HCT116 (cell line): Measurements from ENCODE around the gene SYNC. TPM values are rescaled to one million over a fixed set of nuclear protein-coding genes. Genes with fewer than 3 reads are reported as not detected.

ENCODE experiments used
- ATAC-seq: fragments of 200-7000 bp; cut with Tn5 transposase; 2 replicates; pipeline ENCODE4 v1.9.1; 2020; ENCODE audit warnings: mild to moderate bottlenecking, moderate library complexity
- BruUV-seq: library from RNA; stranded (reverse); fragments of 400-500 nt; replicated peaks from 2 replicates; lab custom pipeline; 2021; lab: Mats Ljungman, UMichigan
- CTCF ChIA-PET: fragments of 300-600 bp; sonication (Branson Sonifier 250); formaldehyde crosslinking; loops from one replicate; lab custom pipeline; 2021; ENCODE audit warnings: antibody characterized with exemption; lab: Charles Lee
- POLR2A ChIA-PET: fragments of 300-600, 350-600 bp; sonication (Branson Sonifier 250); formaldehyde crosslinking; loops from one replicate; lab custom pipeline; 2021; ENCODE audit warnings: antibody characterized with exemption; lab: Charles Lee
- RAD21 ChIA-PET, 2 experiments: fragments of 300-600 bp; sonication (Branson Sonifier 250); formaldehyde crosslinking; loops; one replicate each; lab custom pipeline; 2023; ENCODE audit warnings: low total read pairs in 2 of 2; ENCODE audit not compliant: uncharacterized antibody in 2 of 2, unreplicated experiment in 2 of 2, low non-redundant PET in 1 of 2; lab: Charles Lee
- DNase-seq: peaks from one replicate; pipeline ENCODE4 v3.0.0-alpha.2; 2010; ENCODE audit warnings: low read depth, low spot score
- H2AFZ ChIP-seq: fragments of 200-600 bp; shearing (Covaris generic), sonication (generic); 2 replicates; pipeline ENCODE4 v1.6.1; 2017; ENCODE audit warnings: low read depth, mixed run types, mixed read lengths, antibody characterized with exemption, low read length; ENCODE audit not compliant: poor library complexity, severe bottlenecking
- H3K27ac ChIP-seq: 2 replicates; pipeline ENCODE4 v1.5.1; 2012; ENCODE audit warnings: low read depth, low read length
- H3K27me3 ChIP-seq: fragments of 200-600 bp; sonication (generic); 2 replicates; pipeline ENCODE4 v1.6.1; 2016; ENCODE audit warnings: mixed run types, low read length, mixed read lengths; ENCODE audit not compliant: insufficient read depth
- H3K36me3 ChIP-seq, 2 experiments: fragments of 200-500 bp in 1 of 2; fragments of 200-600 bp in 1 of 2; sonication (Bioruptor generic) in 1 of 2; sonication (generic) in 1 of 2; 2 replicates each; pipeline versions ENCODE4 v1.5.1 to v1.6.1; 2014 to 2016; ENCODE audit warnings: low read length in 2 of 2, inconsistent platforms in 1 of 2, mixed read lengths in 1 of 2, mixed run types in 1 of 2; ENCODE audit not compliant: insufficient read depth in 2 of 2, control insufficient read depth in 1 of 2
- H3K4me1 ChIP-seq, 2 experiments: fragments of 200-600 bp in 1 of 2; sonication (generic) in 1 of 2; 2 replicates each; pipeline versions ENCODE4 v1.5.1 to v1.6.1; 2012 to 2017; ENCODE audit warnings: low read length in 2 of 2, inconsistent platforms in 1 of 2, mild to moderate bottlenecking in 1 of 2, mixed read lengths in 1 of 2, mixed run types in 1 of 2, moderate library complexity in 1 of 2; ENCODE audit not compliant: insufficient read depth in 2 of 2, control insufficient read depth in 1 of 2
- H3K4me2 ChIP-seq: fragments of 200-600 bp; sonication (generic); 2 replicates; pipeline ENCODE4 v1.6.1; 2017; ENCODE audit warnings: mixed run types, low read length, mixed read lengths
- H3K4me3 ChIP-seq, 2 experiments: fragments of 200-600 bp in 1 of 2; sonication (generic) in 1 of 2; replicated peaks in 1 of 2; 2 replicates each; pipeline ENCODE4 v1.5.1; 2011 to 2016; ENCODE audit warnings: low read length in 2 of 2, control low read depth in 1 of 2, low read depth in 1 of 2, mild to moderate bottlenecking in 1 of 2, mixed read lengths in 1 of 2, mixed run types in 1 of 2
- H3K79me2 ChIP-seq: fragments of 200-600 bp; sonication (generic); 2 replicates; pipeline ENCODE4 v1.6.1; 2017; ENCODE audit warnings: mild to moderate bottlenecking, mixed run types, low read length, moderate library complexity, mixed read lengths; ENCODE audit not compliant: insufficient read depth
- H3K9ac ChIP-seq: fragments of 200-600 bp; sonication (generic); 2 replicates; pipeline ENCODE4 v1.6.1; 2016; ENCODE audit warnings: low read length, mixed read lengths
- H3K9me2 ChIP-seq: fragments of 200-600 bp; sonication (generic), shearing (Covaris generic); 2 replicates; pipeline ENCODE4 v1.6.1; 2017; ENCODE audit warnings: mixed run types, mild to moderate bottlenecking, moderate library complexity; ENCODE audit not compliant: insufficient read depth
- H3K9me3 ChIP-seq, 2 experiments: fragments of 200-500 bp in 1 of 2; fragments of 200-600 bp in 1 of 2; sonication (Bioruptor generic) in 1 of 2; sonication (generic) in 1 of 2; 2 replicates each; pipeline ENCODE4 v1.6.1; 2014 to 2017; ENCODE audit warnings: low read length in 2 of 2, mixed read lengths in 2 of 2, inconsistent platforms in 1 of 2, low read depth in 1 of 2, mild to moderate bottlenecking in 1 of 2, mixed run types in 1 of 2, moderate library complexity in 1 of 2; ENCODE audit not compliant: control insufficient read depth in 1 of 2, insufficient read depth in 1 of 2
- H4K20me1 ChIP-seq: fragments of 200-600 bp; sonication (generic), shearing (Covaris generic); 2 replicates; pipeline ENCODE4 v1.6.1; 2017; ENCODE audit warnings: mixed run types, mild to moderate bottlenecking, moderate library complexity; ENCODE audit not compliant: insufficient read depth
- CTCF ChIP-seq, 3 experiments: fragments of 200-600 bp in 1 of 3; sonication (generic) in 1 of 3; IDR thresholded peaks in 2 of 3; conservative IDR thresholded peaks in 1 of 3; 2 replicates each; pipeline ENCODE4 v1.5.1; 2012 to 2017; ENCODE audit warnings: low read depth in 2 of 3, low read length in 2 of 3, antibody characterized with exemption in 1 of 3, borderline replicate concordance in 1 of 3, control low read depth in 1 of 3, mild to moderate bottlenecking in 1 of 3, mixed read lengths in 1 of 3, mixed run types in 1 of 3, moderate library complexity in 1 of 3; ENCODE audit not compliant: insufficient read depth in 1 of 3
- EZH2phosphoT487 ChIP-seq: fragments of 200-600 bp; IDR thresholded peaks from 2 replicates; pipeline ENCODE4 v1.6.1; 2018; ENCODE audit warnings: antibody characterized with exemption, borderline replicate concordance
- FOSL1 ChIP-seq: IDR thresholded peaks from 2 replicates; pipeline ENCODE4 v1.6.1; 2012; ENCODE audit warnings: low read depth
- POLR2A ChIP-seq: IDR thresholded peaks from 2 replicates; pipeline ENCODE4 v1.7.0; 2011; ENCODE audit warnings: borderline replicate concordance; ENCODE audit not compliant: insufficient read depth, insufficient read length; ENCODE audit errors: extremely low read depth
- SIN3A ChIP-seq: IDR thresholded peaks from 2 replicates; pipeline ENCODE4 v1.6.1; 2012; ENCODE audit warnings: low read depth
- SP1 ChIP-seq: IDR thresholded peaks from 2 replicates; pipeline ENCODE4 v1.6.1; 2012; ENCODE audit warnings: low read depth
- TCF7L2 ChIP-seq: IDR thresholded peaks from 2 replicates; pipeline ENCODE4 v1.7.0; 2011; ENCODE audit warnings: borderline replicate concordance, inconsistent platforms; ENCODE audit not compliant: insufficient read depth, insufficient read length; ENCODE audit errors: extremely low read depth
- ZNF274 ChIP-seq: fragments of 200-500 bp; sonication (Bioruptor generic); IDR thresholded peaks from 2 replicates; pipeline ENCODE4 v1.6.1; 2014; ENCODE audit warnings: mild to moderate bottlenecking, low read depth, low read length, inconsistent platforms
- intact Hi-C: fragments of 100-400 bp; cut with micrococcal nuclease; formaldehyde crosslinking; loops from 2 replicates; pipeline ENCODE4 v1.10.0; 2022
- total RNA-seq: library from RNA; stranded (reverse); gene quantifications from one replicate; pipeline ENCODE4 v1.2.1, GENCODE V29; 2021; ENCODE audit not compliant: unreplicated experiment
- TF ChIP-seq, protein P1 (sequence below): IDR thresholded peaks from 2 replicates; pipeline ENCODE4 v1.6.1; 2011; ENCODE audit warnings: mild to moderate bottlenecking, low read length, moderate library complexity; ENCODE audit not compliant: insufficient replicate concordance; ENCODE audit errors: extremely low read depth

SYNC gene
- total RNA-seq, 1 experiment from 2014 or later, result 1.3 TPM

DNA sequence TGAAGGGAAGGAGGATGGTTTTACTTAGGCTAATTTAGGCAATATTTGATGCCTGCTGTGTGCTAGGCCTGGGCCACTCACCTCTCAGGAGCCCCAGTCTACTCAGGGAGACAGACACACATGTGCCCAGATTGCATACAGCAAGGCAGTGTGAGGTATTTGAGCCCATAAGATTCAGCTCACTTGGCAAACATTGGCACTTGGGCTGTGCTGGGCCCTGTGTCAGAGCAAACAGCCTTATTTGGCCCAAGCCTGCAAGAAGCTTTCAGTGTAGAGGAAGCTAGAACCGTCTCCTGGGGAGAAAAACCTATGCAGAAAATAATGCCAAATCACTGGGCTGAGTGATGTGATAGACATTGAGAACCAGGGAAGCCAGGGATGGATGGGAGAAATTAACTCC lies 3.9 kb upstream of the SYNC start:
- H3K9me3 ChIP-seq, result no peaks in the 10 kb centered on the region
- intact Hi-C loops, result no loop called here
- H4K20me1 ChIP-seq, result no peaks in the 10 kb centered on the region
- no peak overlapping the region for H3K4me2 ChIP-seq
- no peaks in the 10 kb centered on the region for H3K36me3 ChIP-seq
- H3K4me3 ChIP-seq, result no peak overlapping the region
- CTCF ChIA-PET, result interaction anchor here (0.6 to 1.2 kb wide), 2 partner anchors 67 to 186 kb away, joined by 3 read pairs; no protein-coding TSS in a partner anchor
- H3K4me1 ChIP-seq, result peaks cover 19 to 36% of the 10 kb centered on the region in 2 experiments
- no peaks in the 10 kb centered on the region for H3K79me2 ChIP-seq
- POLR2A ChIA-PET, result no interaction called here
- no TSS peak for BruUV-seq
- RAD21 ChIA-PET, result interaction anchor here in 1 of 2 experiments (0.5 kb wide), 1 partner anchor 88 kb away, joined by 5 read pairs; no protein-coding TSS in a partner anchor
- H2AFZ ChIP-seq, result no peak overlapping the region
- no peaks in the 10 kb centered on the region for H3K27me3 ChIP-seq
- H3K27ac ChIP-seq, result no peak overlapping the region
- ATAC-seq, result no peak
- H3K9me2 ChIP-seq, result no peaks in the 10 kb centered on the region
- no peak for DNase-seq
- no peak overlapping the region for H3K9ac ChIP-seq
- TF ChIP-seq SP1 (no peak), TCF7L2 (no peak), CTCF (IDR thresholded peaks at IDR 0.05 in 2 of 3, conservative IDR thresholded peaks at IDR 0.05 in 1 of 3; ENCODE audit: borderline replicate concordance in 1 of 3, insufficient read depth in 1 of 3, low read depth in 2 of 3, low read length in 2 of 3) (no peak), SIN3A (no peak), EZH2phosphoT487 (no peak), ZNF274 (no peak), POLR2A (no peak), FOSL1 (no peak)
- TF ChIP-seq, protein P1, sequence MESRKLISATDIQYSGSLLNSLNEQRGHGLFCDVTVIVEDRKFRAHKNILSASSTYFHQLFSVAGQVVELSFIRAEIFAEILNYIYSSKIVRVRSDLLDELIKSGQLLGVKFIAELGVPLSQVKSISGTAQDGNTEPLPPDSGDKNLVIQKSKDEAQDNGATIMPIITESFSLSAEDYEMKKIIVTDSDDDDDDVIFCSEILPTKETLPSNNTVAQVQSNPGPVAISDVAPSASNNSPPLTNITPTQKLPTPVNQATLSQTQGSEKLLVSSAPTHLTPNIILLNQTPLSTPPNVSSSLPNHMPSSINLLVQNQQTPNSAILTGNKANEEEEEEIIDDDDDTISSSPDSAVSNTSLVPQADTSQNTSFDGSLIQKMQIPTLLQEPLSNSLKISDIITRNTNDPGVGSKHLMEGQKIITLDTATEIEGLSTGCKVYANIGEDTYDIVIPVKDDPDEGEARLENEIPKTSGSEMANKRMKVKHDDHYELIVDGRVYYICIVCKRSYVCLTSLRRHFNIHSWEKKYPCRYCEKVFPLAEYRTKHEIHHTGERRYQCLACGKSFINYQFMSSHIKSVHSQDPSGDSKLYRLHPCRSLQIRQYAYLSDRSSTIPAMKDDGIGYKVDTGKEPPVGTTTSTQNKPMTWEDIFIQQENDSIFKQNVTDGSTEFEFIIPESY, result no peak
